Ovary (tissue), 3 donors: ENCODE data around the gene NPAS2.

Experiments used
- POLR2A ChIP-seq: fragments of 450-650 bp; IDR thresholded peaks from one replicate; pipeline ENCODE4 v1.6.1; 2017; ENCODE audit warnings: antibody characterized with exemption, mild to moderate bottlenecking, moderate library complexity
- TF ChIP-seq, protein P1 (sequence below), 3 donors: fragments of 450-650 bp in 2 of 3; fragments of 200-600 bp in 1 of 3; IDR thresholded peaks; one replicate each; pipeline versions ENCODE4 v1.5.1 to v1.8.0; 2016 to 2022; ENCODE audit warnings: antibody characterized with exemption in 3 of 3, mild to moderate bottlenecking in 1 of 3
- donor health status: DM: no; HTN: no; CAD: no.

DNA sequence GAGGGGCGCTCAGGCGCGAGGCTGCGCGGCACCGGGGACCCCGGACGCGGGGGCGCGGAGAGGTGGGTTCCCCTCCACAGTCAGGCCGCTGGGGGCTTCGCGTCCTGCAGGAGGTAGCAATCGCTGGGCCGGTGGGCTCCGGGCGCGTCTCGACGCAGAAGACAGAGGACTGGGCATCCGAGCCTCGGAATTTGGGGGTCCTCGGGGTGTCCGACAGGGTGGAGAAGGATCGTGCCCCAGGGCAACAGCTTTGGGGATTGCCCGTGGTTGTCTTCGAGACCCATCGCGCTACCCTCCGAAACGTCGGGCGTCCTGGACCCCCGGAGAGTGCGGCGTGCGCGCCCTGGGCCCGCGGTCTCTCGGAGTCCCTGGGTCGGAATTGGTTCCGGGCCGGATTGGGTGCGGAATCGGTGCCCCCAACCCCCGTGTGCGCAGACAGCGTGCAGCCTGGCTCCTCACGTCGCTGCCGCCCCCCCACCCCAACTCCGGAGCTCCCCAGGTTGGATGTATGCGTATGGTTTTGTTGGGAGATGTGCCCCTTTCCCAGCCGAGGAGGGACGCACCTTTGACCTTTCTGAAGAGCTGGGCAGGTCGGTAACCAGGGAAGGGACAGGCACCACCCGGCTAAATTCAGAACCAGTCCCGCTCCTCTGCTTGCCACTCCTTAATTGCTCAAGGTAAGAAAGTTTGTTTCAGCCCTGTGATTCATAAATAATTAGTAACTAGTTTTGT is 750 bp downstream of the NPAS2 start:
- TF ChIP-seq, protein P1, sequence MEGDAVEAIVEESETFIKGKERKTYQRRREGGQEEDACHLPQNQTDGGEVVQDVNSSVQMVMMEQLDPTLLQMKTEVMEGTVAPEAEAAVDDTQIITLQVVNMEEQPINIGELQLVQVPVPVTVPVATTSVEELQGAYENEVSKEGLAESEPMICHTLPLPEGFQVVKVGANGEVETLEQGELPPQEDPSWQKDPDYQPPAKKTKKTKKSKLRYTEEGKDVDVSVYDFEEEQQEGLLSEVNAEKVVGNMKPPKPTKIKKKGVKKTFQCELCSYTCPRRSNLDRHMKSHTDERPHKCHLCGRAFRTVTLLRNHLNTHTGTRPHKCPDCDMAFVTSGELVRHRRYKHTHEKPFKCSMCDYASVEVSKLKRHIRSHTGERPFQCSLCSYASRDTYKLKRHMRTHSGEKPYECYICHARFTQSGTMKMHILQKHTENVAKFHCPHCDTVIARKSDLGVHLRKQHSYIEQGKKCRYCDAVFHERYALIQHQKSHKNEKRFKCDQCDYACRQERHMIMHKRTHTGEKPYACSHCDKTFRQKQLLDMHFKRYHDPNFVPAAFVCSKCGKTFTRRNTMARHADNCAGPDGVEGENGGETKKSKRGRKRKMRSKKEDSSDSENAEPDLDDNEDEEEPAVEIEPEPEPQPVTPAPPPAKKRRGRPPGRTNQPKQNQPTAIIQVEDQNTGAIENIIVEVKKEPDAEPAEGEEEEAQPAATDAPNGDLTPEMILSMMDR (IDR thresholded peaks at IDR 0.05), result no peak
- no peak for TF ChIP-seq POLR2A
